HUES64 (cell line): ENCODE data around the gene FUT1.
A peak's percentile ranks its signal among the peaks of the same experiment; 100 is the strongest.
"Not testable (repeated sequence)": the region's sequence is repeated elsewhere in the genome, so short reads cannot be mapped to it uniquely, and the experiment has no call there.

Experiments
- H3K27ac ChIP-seq: 2 replicates; pipeline ENCODE4 v1.7.0; 2013; ENCODE audit warnings: low read depth, low read length, inconsistent platforms
- H3K27me3 ChIP-seq: 2 replicates; pipeline ENCODE4 v1.6.1; 2013; ENCODE audit warnings: mild to moderate bottlenecking, low read length; ENCODE audit not compliant: insufficient read depth
- H3K36me3 ChIP-seq: 2 replicates; pipeline ENCODE4 v1.6.1; 2013; ENCODE audit warnings: mild to moderate bottlenecking, low read length; ENCODE audit not compliant: insufficient read depth
- H3K4me1 ChIP-seq: 2 replicates; pipeline ENCODE4 v1.6.1; 2013; ENCODE audit warnings: mild to moderate bottlenecking, low read length, moderate library complexity; ENCODE audit not compliant: insufficient read depth
- H3K4me3 ChIP-seq: 2 replicates; pipeline ENCODE4 v1.5.1; 2013; ENCODE audit warnings: mild to moderate bottlenecking, low read length, moderate library complexity
- H3K9ac ChIP-seq: 2 replicates; pipeline ENCODE4 v1.6.1; 2013; ENCODE audit warnings: mild to moderate bottlenecking, low read depth, low read length
- H3K9me3 ChIP-seq: 2 replicates; pipeline ENCODE4 v1.6.1; 2013; ENCODE audit warnings: low read depth, low read length; ENCODE audit not compliant: insufficient read depth
- WGBS: fragments of 150-250, 120-280 bp; methylation state at CpG from one replicate; pipeline ENCODE4 v1.1.7; 2013; ENCODE audit warnings: missing lambda C conversion rate; 5-methylcytosine and 5-hydroxymethylcytosine counted together

Gene FUT1

GRCh38 chr19:48720613-48721296 lies 31.7 kb downstream of the FUT1 start:
- peak overlapping the region; percentile 75 for H3K27ac ChIP-seq
- H3K4me3 ChIP-seq = peak overlapping the region; percentile 82
- H3K4me1 ChIP-seq = peaks cover 19% of the 10 kb centered on the region
- H3K36me3 ChIP-seq = no peaks in the 10 kb centered on the region
- WGBS = under 1% methylated on average over 39 of the region's 42 CpGs
- peak overlapping the region; percentile 84 for H3K9ac ChIP-seq
- H3K27me3 ChIP-seq = no peaks in the 10 kb centered on the region
- no peaks in the 10 kb centered on the region for H3K9me3 ChIP-seq

GRCh38 chr19:48720251-48720612 lies 32.2 kb downstream of the FUT1 start:
- H3K4me1 ChIP-seq = peaks cover 20% of the 10 kb centered on the region
- no peak overlapping the region for H3K9ac ChIP-seq
- H3K27ac ChIP-seq = no peak overlapping the region
- no peaks in the 10 kb centered on the region for H3K36me3 ChIP-seq
- no peaks in the 10 kb centered on the region for H3K9me3 ChIP-seq
- WGBS = 28% methylated on average over 12 of the region's 12 CpGs
- no peaks in the 10 kb centered on the region for H3K27me3 ChIP-seq
- H3K4me3 ChIP-seq = peak overlapping the region; percentile 82

- Histone ChIP-seq H3K27me3 (no peaks in the 10 kb centered on the region), H3K9ac (no peak within 1 kb of the TSS), H3K4me1 (peaks cover 26% of the 10 kb centered on the region), H3K36me3 (no peaks in the 10 kb centered on the region), H3K27ac (no peak within 1 kb of the TSS), H3K4me3 (peak within 1 kb of the TSS; percentile 82), H3K9me3 (no peaks in the 10 kb centered on the region)
- 81% methylated on average over 33 of the region's 33 CpGs for WGBS
Observed at GRCh38 chr19:48719263-48720171, 32.9 kb downstream of the FUT1 start, which contains the start of gene MAMSTR. Gene MAMSTR, minus strand, starts transcription at chr19:48719725. Its CDS starts 694 bp downstream, at chr19:48719031.

GRCh38 chr19:48718711-48719231 lies 33.7 kb downstream of the FUT1 start:
- Histone ChIP-seq H3K27ac (no peak overlapping the region), H3K4me3 (no peak overlapping the region), H3K9ac (no peak overlapping the region), H3K9me3 (no peaks in the 10 kb centered on the region), H3K36me3 (no peaks in the 10 kb centered on the region), H3K4me1 (peaks cover 26% of the 10 kb centered on the region), H3K27me3 (no peaks in the 10 kb centered on the region)
- 57% methylated on average over 15 of the region's 15 CpGs for WGBS

GRCh38 chr19:48718106-48718505 lies 34.3 kb downstream of the FUT1 start:
- H3K27me3 ChIP-seq, H3K4me3 ChIP-seq, H3K9me3 ChIP-seq, H3K36me3 ChIP-seq, H3K9ac ChIP-seq, H3K27ac ChIP-seq: not testable (repeated sequence)
- 94% methylated on average over 13 of the region's 13 CpGs for WGBS
- peaks cover 26% of the 10 kb centered on the region for H3K4me1 ChIP-seq

DNA sequence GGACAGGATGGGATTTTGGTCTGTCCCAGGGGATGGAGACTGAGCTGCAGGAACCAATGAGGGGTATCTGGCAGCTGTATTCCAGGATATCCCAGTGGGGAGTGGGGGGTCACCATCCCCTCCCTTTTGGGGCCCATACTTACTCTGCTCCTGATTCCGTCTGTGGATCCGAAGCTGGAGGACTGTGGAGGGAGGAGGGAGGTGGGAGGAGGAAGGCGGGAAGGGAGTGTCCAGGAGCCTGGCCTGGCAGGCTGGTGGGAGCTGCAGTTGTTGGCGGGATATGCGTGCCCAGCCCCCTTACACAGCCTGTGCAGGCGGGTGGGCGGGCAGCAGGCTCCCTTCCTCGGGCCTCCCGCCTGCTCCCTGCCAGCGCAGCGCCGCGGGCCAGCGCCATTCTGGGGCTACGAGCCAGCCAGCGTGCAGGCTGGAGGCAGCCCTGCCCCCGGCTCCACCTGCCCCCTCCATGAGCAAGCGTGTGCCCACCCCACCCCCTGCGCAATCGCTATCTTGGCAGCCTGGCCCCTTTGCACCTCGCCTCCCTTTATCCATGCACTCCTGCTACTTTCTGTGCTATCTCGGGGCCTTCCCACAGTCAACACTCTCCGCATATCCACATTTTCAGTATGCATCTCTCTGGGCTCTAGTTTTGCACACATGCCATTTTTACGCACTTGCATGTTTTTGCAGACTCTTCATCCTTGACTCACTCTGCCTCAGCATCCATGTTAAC lies 35.7 kb downstream of the FUT1 start:
- Histone ChIP-seq H3K4me3 (peak overlapping the region; percentile 30), H3K4me1 (peaks cover 29% of the 10 kb centered on the region), H3K27me3 (no peaks in the 10 kb centered on the region), H3K27ac (no peak overlapping the region), H3K36me3 (no peaks in the 10 kb centered on the region), H3K9me3 (no peaks in the 10 kb centered on the region), H3K9ac (no peak overlapping the region)
- 15% methylated on average over 24 of the region's 24 CpGs for WGBS

- peaks cover 29% of the 10 kb centered on the region for H3K4me1 ChIP-seq
Observed at GRCh38 chr19:48715681-48716171, 36.7 kb downstream of the FUT1 start.

GRCh38 chr19:48714759-48715675 lies 37.4 kb downstream of the FUT1 start:
- WGBS = 81% methylated on average over 26 of the region's 26 CpGs
- no peaks in the 10 kb centered on the region for H3K36me3 ChIP-seq
- H3K4me1 ChIP-seq = peaks cover 27% of the 10 kb centered on the region
- no peaks in the 10 kb centered on the region for H3K9me3 ChIP-seq
- peak overlapping the region; percentile 32; the same call in 1 of the 2 replicates for H3K27ac ChIP-seq
- H3K27me3 ChIP-seq = no peaks in the 10 kb centered on the region
- peak overlapping the region; percentile 60 for H3K4me3 ChIP-seq
- peak overlapping the region; percentile 62 for H3K9ac ChIP-seq

More at GRCh38 chr19:48715681-48716171, 36.7 kb downstream of the FUT1 start:
- WGBS = 88% methylated on average over 19 of the region's 19 CpGs
- H3K9ac ChIP-seq = no peak overlapping the region
- H3K9me3 ChIP-seq = no peaks in the 10 kb centered on the region
- H3K27ac ChIP-seq = no peak overlapping the region
- no peak overlapping the region for H3K4me3 ChIP-seq
- no peaks in the 10 kb centered on the region for H3K36me3 ChIP-seq
- no peaks in the 10 kb centered on the region for H3K27me3 ChIP-seq

DNA sequence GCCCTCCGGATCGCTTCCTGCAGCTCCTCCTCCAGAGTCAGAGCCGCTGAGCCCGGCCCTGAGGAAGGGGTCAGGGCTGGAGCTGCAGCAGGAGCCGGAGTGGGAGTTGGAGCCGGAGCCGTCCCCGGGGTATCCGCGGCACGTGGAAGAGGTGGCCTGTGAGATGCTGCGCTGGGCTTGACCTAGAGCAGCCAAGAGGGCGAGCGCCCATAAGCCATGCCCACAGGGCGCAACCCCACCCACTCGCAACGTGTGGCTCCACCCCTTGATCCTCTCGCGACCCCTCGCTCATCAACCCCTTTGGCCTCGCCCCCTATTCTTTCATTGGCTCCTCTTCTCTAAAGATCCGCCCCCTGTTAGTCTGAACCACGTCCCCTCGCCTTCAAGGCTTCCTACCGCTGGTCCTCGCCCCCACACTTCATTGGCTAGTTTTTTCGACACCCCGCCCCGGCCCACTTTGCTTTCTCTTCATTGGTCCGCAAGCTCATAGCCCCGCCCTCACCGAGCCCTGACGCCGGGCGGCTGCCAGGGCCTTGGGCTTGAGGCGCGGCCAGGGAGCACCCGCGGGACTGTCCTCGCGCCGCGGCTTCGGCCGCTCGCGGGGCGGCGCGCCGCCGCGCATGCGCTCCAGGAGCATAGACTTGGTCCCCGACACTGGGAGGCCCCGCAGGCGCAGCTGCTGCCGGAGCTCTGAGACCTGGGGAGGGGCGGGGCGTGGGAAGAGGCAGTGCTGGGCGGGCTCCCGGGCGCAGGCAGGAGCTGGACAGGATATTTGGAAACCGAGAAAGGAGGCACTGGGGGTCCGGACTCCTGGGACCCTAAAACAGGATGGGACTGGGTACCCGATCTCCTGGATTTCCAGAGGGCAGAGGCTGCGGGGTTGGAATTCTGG lies 38.3 kb downstream of the FUT1 start:
- peak overlapping the region; percentile 85 for H3K4me3 ChIP-seq
- peak overlapping the region; percentile 32; the same call in 1 of the 2 replicates for H3K27ac ChIP-seq
- H3K27me3 ChIP-seq = no peaks in the 10 kb centered on the region
- H3K36me3 ChIP-seq = no peaks in the 10 kb centered on the region
- under 1% methylated on average over 67 of the region's 67 CpGs for WGBS
- H3K4me1 ChIP-seq = peaks cover 23% of the 10 kb centered on the region
- H3K9ac ChIP-seq = peak overlapping the region; percentile 62
- H3K9me3 ChIP-seq = no peaks in the 10 kb centered on the region
